SH-SY5Y (cell line): Measurements from ENCODE around the gene ATP5F1E.

Source experiments
- GATA2 ChIP-seq: IDR thresholded peaks from 2 replicates; pipeline ENCODE4 v1.6.1; 2011; ENCODE audit warnings: mild to moderate bottlenecking, low read depth, low read length
- GATA3 ChIP-seq: IDR thresholded peaks from 2 replicates; pipeline ENCODE4 v1.6.1; 2011; ENCODE audit warnings: low read depth, mild to moderate bottlenecking, low read length, moderate library complexity

GRCh38 chr20:59081036-59081435, 48.9 kb upstream of the ATP5F1E start:
- TF ChIP-seq GATA3: no peak
- no peak for TF ChIP-seq GATA2
